HG03025 (cell line): ENCODE data around the gene MARS1.

ENCODE experiments used
- ATAC-seq: cut with Tn5 transposase; IDR thresholded peaks from one replicate; pipeline ENCODE4 v1.9.1; 2021; ENCODE audit warnings: mild to moderate bottlenecking, moderate library complexity; ENCODE audit not compliant: unreplicated experiment, low FRiP score

MARS1 gene

DNA sequence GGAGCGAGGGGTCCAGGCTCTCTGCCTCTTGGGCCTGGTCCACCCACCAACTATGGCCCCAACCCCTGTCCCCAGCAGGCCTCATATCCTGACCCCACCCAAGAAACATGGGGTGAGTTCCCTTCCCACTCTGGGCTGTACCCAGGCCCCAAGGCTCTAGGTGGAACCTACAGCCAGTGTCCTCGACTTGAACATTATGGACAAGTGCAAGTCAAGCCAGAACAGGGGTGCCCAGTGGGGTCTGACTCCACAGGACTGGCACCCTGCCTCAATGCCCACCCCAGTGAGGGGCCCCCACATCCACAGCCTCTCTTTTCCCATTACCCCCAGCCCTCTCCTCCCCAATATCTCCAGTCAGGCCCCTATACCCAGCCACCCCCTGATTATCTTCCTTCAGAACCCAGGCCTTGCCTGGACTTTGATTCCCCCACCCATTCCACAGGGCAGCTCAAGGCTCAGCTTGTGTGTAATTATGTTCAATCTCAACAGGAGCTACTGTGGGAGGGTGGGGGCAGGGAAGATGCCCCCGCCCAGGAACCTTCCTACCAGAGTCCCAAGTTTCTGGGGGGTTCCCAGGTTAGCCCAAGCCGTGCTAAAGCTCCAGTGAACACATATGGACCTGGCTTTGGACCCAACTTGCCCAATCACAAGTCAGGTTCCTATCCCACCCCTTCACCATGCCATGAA is 16.8 kb upstream of the MARS1 start:
- ATAC-seq = no peak

DNA sequence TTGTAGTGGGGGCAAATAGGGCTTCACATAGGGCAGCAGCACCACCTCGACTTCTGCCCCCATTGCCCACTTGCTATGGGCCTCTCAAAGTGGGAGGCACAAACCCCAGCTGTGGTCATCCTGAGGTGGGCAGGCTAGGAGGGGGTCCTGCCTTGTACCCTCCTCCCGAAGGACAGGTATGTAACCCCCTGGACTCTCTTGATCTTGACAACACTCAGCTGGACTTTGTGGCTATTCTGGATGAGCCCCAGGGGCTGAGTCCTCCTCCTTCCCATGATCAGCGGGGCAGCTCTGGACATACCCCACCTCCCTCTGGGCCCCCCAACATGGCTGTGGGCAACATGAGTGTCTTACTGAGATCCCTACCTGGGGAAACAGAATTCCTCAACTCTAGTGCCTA is 16.2 kb upstream of the MARS1 start:
- no peak for ATAC-seq

- ATAC-seq = no peak
Observed at GRCh38 chr12:57472391-57472790, 15.5 kb upstream of the MARS1 start.

DNA sequence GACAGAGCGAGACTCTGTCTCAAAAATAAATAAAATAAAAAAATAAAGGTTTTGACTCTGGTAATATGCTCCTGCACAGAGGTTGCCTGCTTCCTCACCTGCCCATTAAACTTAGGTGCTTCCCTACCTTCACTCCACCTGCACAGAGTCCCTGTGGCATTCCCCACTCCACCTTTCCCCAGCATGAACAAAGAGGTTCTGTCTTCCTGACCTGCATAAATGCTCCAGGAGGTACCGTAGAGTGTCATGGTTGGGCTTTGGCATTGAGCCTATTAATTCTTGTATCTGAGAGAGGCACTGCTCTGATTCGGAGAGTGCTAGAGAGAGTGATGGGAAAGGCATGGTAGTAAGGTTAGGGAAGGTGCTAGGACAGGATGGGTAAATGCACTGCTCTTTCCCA is 14.5 kb upstream of the MARS1 start:
- ATAC-seq = no peak

- ATAC-seq = no peak
Observed at GRCh38 chr12:57473886-57474285, 14.0 kb upstream of the MARS1 start.

DNA sequence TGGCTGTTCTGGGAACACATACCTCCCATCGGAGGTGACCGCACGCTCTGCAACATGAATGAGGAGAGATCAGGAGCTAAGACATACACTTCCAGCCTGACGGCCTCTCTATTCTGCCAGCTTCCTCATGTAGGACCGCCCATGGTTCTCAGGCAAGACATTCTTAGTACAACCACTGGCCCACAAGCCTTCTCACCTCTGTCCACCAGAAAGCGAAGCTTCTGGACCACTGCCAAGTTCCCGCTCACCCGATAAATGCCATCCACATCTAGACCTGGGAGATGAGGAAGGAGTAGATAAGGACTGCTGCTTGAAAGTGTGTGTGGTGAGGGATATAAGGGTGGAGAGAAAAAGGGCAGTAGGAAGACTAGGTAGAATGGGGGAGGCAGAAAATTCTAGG is 13.4 kb upstream of the MARS1 start:
- no peak for ATAC-seq

GRCh38 chr12:57474862-57475261 is 13.0 kb upstream of the MARS1 start:
- ATAC-seq = no peak

DNA sequence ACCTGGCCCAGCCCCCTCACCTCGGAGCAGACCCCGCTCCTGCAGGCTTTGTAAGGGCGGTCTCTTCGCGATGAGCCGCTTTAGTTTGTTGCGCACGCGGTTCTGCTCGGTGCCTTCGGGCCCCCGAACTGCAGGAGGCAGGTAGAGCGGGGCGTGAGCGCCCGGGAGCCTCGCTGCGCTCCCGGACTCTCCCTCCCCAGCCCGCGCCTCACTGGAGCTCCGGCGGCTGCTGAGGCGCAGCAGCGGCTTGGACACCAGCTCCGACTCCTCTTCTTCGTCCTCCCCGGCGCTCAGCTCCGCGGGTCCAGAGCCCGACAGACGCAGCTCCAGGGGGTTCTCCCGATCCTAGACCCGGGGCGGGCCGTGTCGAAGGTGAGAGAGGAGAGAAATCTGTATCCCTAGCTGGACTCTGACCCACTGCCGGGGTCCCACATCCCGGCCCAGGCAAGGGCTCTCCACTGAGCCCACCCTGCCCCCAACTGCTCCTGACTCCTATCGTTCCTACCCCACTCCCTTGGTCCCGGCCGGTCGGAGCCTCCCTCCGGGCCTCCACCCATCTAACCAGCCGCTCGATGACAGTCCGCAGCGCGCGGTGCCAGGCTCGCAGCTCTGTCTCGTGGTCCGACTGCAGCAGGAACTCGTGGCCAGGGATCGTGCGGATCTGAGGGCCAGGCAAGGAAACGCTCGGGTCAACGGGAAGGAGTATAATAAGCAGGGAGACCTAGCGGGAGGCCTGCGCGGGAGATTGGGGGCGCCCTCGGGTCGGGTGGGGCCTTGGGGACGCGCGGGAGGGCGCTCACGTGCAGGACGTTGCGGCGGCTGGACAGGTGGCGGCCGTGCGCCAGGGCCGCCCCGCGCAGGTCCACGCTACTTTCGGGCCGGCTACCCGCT is 12.4 kb upstream of the MARS1 start:
- no peak for ATAC-seq

GRCh38 chr12:57476162-57476992 is 11.5 kb upstream of the MARS1 start:
- ATAC-seq = no peak

GRCh38 chr12:57476993-57477709 is 10.7 kb upstream of the MARS1 start:
- ATAC-seq = no peak

GRCh38 chr12:57477710-57478681 is 9.9 kb upstream of the MARS1 start:
- ATAC-seq = peak; percentile 44

DNA sequence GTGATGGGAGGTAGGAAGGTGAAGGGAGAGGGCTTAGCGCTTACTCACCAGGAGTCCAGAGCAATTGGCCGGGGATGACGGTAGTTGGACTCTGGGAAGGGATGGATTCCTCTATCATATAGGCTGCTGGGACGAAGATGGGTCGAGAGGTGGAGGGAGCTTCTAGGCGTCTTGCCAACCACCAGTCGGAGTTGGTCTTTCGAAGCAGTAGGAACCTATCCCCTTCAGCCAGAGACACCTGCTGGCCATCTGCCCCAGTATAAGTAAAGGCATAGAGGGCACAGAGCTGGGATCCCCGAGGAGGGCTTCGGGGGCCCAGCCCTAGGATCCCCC is 8.9 kb upstream of the MARS1 start:
- ATAC-seq = no peak

DNA sequence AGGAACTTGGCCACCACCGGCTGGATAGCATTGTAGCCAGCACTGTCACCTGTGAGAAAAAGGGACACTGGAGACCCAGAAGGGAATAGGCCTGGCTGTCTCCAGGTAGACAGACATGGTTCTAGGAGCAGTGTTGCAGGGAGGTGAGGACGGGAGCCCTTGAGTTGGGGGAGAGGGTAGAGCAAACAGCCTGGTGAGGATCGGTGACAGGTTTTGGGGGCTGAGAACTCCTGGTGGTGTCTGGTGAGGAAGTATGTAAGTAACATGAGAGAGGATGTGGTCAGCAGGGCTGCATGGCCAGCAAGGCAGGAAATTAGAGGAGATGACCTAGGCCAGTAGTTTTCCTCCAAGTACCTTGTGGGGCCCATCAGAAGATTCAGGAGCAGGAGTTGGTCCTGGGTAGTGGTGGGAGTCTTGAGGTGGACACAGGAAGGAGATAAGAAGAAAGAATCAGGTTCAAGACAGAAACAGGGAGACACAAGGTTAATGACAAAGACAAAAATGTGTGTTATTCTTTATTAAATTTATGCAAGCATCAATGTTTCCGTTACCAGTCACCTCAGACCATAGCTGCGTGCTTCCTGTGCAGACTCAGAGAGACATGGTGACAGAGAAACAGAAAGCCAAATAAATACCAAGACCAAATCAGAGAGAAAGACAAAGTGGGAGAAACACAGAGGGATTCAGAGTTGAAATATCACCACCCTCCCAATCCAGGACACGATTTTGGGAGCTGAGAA is 8.3 kb upstream of the MARS1 start, which contains the start of gene ARHGAP9:
TSS of gene ARHGAP9 (minus strand) at position 491 of the 740 bp plus-strand sequence. CDS start at position 31, 460 bp downstream.
- ATAC-seq = no peak

DNA sequence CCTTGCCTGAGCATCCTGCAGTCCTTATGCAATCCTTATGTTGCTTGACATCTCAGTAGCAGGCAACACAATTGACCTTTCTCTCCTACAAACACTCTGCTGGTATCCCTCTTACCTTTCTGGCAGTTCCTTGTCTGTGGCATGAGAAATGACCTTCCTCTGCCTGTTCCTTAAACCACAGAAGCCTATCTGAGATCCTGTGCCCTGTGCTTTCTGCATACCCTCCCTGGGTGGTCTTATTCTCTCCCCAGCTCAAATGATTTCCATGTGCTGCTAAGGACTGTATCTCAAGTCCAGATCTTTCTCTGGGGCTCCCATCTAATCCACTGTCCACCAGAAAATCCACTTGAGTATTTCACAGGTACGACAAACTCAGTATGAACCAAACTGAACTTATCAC is 6.2 kb upstream of the MARS1 start:
- ATAC-seq = no peak

GRCh38 chr12:57483466-57483865 is 4.4 kb upstream of the MARS1 start:
- no peak for ATAC-seq

DNA sequence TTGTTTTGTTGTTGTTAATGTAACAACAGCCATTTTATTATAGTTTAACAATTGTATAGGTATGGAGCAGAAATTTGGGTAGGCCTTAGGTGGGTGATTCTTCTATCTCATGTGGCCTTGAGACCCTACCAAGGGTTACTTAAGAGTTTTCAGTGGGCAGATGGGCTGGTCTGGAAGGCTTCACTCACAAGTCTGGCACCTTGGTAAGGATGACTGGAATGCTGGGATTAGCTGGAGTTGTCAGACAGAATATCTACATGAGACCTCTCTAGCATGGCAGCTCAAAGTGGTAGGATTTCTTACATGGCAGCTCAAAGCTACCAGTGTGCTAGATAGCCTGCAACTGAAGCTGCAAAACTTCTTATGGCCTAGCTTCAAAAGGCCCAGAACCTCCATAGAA is 2.2 kb upstream of the MARS1 start:
- ATAC-seq = no peak

- no peak for ATAC-seq
Observed at GRCh38 chr12:57487055-57487596, 742 bp upstream of the MARS1 start.

- no peak for ATAC-seq
Observed at GRCh38 chr12:57488402-57489156, 711 bp downstream of the MARS1 start.
